Measurements from ENCODE around the gene SMAP1. TPM values are rescaled to one million over a fixed set of nuclear protein-coding genes. Genes with fewer than 3 reads are reported as not detected.

The SMAP1 gene
- total RNA-seq (10 to 100 TPM; 20.3 to 29.0 (median 24.2) TPM), polyA plus RNA-seq (10 to 100 TPM; 11.3 to 39.8 (median 13.6) TPM)
- long read RNA-seq, donor 1, partial matches to known transcripts, result 11 of 13 reads
- long read RNA-seq, donor 1, other reads (novel, unspliced or antisense), result 0 of 13 reads
- long read RNA-seq, donor 2, transcript SMAP1-201 (10 exons, 2,403 nt), result major isoform, 5 of 13 reads
- long read RNA-seq, donor 2, partial matches to known transcripts, result 8 of 13 reads
- long read RNA-seq, donor 2, other reads (novel, unspliced or antisense), result 0 of 13 reads
- long read RNA-seq, donor 3, partial matches to known transcripts, result 5 of 7 reads
- long read RNA-seq, donor 3, other reads (novel, unspliced or antisense), result 0 of 7 reads
- long read RNA-seq, donor 4, partial matches to known transcripts, result 18 of 28 reads
- long read RNA-seq, donor 4, other reads (novel, unspliced or antisense), result 2 of 28 reads
- long read RNA-seq, donor 5, transcript SMAP1-201 (10 exons, 2,403 nt), result major isoform, 38 of 48 reads
- long read RNA-seq, donor 5, partial matches to known transcripts, result 5 of 48 reads
- long read RNA-seq, donor 5, other reads (novel, unspliced or antisense), result 3 of 48 reads
- long read RNA-seq, donor 6, partial matches to known transcripts, result 14 of 18 reads
- long read RNA-seq, donor 6, other reads (novel, unspliced or antisense), result 3 of 18 reads
- long read RNA-seq, donor 7, partial matches to known transcripts, result 8 of 10 reads
- long read RNA-seq, donor 7, other reads (novel, unspliced or antisense), result 0 of 10 reads
- long read RNA-seq, donor 8, partial matches to known transcripts, result 10 of 15 reads
- long read RNA-seq, donor 8, other reads (novel, unspliced or antisense), result 0 of 15 reads
- long read RNA-seq, donor 9, partial matches to known transcripts, result 14 of 17 reads
- long read RNA-seq, donor 9, other reads (novel, unspliced or antisense), result 0 of 17 reads
- long read RNA-seq, donor 10, partial matches to known transcripts, result 0 of 2 reads
- long read RNA-seq, donor 10, other reads (novel, unspliced or antisense), result 0 of 2 reads

DNA sequence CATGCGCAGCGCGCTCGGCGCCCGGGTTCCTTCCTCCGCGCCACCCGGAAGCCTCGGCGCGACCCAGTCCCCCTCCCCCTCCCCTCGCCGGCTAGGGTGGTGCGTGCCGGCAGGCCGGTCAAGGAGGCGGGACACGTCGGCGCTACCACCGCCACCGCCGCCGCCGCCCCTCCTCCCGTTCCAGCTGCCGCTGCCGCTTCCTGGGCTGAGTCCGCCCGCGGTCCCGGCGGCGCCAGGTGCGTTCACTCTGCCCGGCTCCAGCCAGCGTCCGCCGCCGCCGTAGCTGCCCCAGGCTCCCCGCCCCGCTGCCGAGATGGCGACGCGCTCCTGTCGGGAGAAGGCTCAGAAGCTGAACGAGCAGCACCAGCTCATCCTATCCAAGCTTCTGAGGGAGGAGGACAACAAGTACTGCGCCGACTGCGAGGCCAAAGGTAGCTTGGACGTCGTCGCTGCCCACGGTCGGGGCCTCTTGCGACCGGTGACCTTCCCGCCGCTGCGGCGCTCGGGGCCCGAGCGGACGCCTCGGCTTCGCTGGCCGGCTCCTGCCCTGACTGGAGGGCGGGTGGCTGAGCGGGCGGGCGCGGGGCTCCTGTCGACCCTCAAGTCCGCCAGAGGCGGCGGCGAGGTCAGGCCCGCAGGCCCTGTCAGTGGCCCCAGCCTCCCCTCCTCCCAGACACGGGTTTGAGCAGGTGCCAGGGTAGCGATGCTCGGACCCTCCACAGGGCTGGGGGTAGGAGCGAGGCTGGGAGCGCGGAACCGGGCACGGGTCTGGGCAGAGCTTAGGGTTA lies at the start of gene SMAP1:
Gene SMAP1, plus strand, starts transcription at position 173 of the 788 bp plus-strand sequence. Its CDS starts 141 bp downstream, at position 314.
- H3K27me3 ChIP-seq, result no peaks in the 10 kb centered on the region
- TF ChIP-seq, protein P1, sequence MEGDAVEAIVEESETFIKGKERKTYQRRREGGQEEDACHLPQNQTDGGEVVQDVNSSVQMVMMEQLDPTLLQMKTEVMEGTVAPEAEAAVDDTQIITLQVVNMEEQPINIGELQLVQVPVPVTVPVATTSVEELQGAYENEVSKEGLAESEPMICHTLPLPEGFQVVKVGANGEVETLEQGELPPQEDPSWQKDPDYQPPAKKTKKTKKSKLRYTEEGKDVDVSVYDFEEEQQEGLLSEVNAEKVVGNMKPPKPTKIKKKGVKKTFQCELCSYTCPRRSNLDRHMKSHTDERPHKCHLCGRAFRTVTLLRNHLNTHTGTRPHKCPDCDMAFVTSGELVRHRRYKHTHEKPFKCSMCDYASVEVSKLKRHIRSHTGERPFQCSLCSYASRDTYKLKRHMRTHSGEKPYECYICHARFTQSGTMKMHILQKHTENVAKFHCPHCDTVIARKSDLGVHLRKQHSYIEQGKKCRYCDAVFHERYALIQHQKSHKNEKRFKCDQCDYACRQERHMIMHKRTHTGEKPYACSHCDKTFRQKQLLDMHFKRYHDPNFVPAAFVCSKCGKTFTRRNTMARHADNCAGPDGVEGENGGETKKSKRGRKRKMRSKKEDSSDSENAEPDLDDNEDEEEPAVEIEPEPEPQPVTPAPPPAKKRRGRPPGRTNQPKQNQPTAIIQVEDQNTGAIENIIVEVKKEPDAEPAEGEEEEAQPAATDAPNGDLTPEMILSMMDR (IDR thresholded peaks at IDR 0.05), result no peak
- peak; percentile 80 to 85 for TF ChIP-seq POLR2A (IDR thresholded peaks at IDR 0.05)
- H3K4me3 ChIP-seq, result peak within 1 kb of the TSS; percentile 59 to 91 (median 82)
- intact Hi-C loops (cut with DNase I), result loop anchor here in 1 of 2 donors (10.0 kb wide), 1 partner anchor 83 kb away; no protein-coding TSS in a partner anchor
- 0 to 1% (median 0%) methylated on average over 32 to 90 of the region's 90 CpGs; no CpG with 5 or more reads in 1 of the 4 donors for WGBS, 4 donors
- H3K9me3 ChIP-seq (replicated peaks in 1 of 3), result no peaks in the 10 kb centered on the region
- H3K27ac ChIP-seq, result peak within 1 kb of the TSS; percentile 74 to 96 (median 90)
- DNase-seq, result peak; percentile 93 to 97 (median 96)
- peaks cover 11 to 31% of the 10 kb centered on the region in 2 donors for H3K4me1 ChIP-seq (replicated peaks in 1 of 2)
- no peaks in the 10 kb centered on the region for H3K36me3 ChIP-seq (replicated peaks in 1 of 2)

DNA sequence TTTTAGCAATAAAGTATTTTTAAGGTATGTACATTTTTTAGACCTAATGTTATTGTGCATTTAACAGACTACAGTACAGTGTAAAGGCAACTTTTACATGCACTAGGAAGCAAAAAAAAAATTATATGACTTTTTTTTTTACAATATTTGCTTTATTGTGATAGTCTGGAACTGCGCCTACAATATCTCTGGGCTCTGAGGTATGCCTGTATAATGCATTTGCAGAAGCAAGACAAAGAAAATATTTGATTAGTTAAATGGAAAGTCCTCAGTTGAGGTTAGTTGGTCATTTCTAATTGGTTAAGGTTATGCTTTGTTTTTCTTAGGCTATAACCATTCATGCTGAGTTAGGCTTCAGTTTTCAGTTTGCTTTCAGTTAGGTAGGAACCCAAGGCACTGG lies 46.9 kb upstream of the SMAP1 start:
- no peaks in the 10 kb centered on the region for H3K4me1 ChIP-seq (replicated peaks in 1 of 2)
- no peaks in the 10 kb centered on the region for H3K27me3 ChIP-seq
- intact Hi-C loops (cut with DNase I), result no loop called here
- WGBS, 4 donors, result 82 to 95% (median 93%) methylated on average over 1 of the region's 1 CpG
- TF ChIP-seq, protein P1 (IDR thresholded peaks at IDR 0.05), result no peak
- no peak for TF ChIP-seq POLR2A (IDR thresholded peaks at IDR 0.05)
- no peaks in the 10 kb centered on the region for H3K36me3 ChIP-seq (replicated peaks in 1 of 2)
- no peaks in the 10 kb centered on the region for H3K9me3 ChIP-seq (replicated peaks in 1 of 3)
- H3K27ac ChIP-seq, result no peak overlapping the region
- no peak overlapping the region for H3K4me3 ChIP-seq
- no peak for DNase-seq

DNA sequence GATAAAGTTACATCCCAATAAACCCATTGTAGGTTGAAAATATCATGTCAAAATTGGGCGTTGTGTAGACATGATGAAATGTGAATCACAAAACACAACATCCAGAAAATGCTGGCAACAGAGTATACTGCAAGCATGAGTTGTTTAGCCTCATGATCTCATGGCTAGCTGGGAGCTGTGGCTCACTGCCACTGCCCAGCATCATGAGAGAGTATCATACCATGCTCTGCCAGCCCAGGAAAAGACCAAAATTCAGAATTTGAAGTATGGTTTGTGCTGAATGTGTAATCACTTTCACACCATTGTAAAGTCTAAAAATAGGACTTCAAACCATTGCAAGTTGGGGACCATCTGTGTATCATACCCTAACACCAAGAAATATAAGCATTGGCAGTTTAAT lies 45.2 kb upstream of the SMAP1 start:
- DNase-seq, result no peak
- Histone ChIP-seq H3K27ac (no peak overlapping the region), H3K36me3 (replicated peaks in 1 of 2) (no peaks in the 10 kb centered on the region), H3K4me1 (replicated peaks in 1 of 2) (no peaks in the 10 kb centered on the region), H3K4me3 (no peak overlapping the region), H3K27me3 (no peaks in the 10 kb centered on the region), H3K9me3 (replicated peaks in 1 of 3) (no peaks in the 10 kb centered on the region)
- intact Hi-C loops (cut with DNase I), result no loop called here
- TF ChIP-seq POLR2A (IDR thresholded peaks at IDR 0.05), result no peak
- TF ChIP-seq, protein P1 (IDR thresholded peaks at IDR 0.05), result no peak
- WGBS, 4 donors, result 56 to 84% (median 67%) methylated on average over 1 of the region's 1 CpG

Measured in adrenal gland (tissue), 19 donors.